ENCODE results near the gene MEF2B. TPM values are rescaled to one million over a fixed set of nuclear protein-coding genes. Genes with fewer than 3 reads are reported as not detected.

The MEF2B gene
- total and polyA plus RNA-seq, 12 donors: 0.42 to 6.0 (median 1.4) TPM; not detected in 4

DNA sequence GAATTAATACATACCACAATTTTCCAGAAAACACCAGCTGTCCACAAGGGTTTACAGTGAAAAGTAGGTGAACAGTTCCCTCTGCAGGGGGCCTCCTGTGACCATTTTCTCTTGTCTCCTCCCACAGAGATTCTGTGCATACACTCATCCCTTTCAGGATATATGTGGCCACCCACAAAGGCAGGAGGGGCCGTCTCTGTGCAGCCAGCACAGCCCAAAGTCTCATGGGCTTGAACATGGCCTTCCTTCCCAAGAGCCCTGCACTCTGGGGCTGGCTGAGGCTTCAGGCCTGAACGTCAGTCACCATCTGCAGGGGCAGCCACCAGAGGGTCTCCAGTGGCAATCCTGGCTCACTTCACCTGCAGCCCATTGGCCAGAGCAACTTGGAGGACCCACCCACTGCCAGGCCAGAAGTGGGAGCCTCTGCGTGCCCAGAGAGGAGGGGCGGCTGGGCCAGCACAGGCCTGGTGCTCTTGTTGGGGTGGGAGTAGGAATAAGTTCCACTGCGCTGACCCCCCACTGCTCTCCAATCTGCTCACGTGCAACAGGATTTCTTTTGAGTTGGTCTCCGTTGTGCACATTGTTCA is 56.9 kb downstream of the MEF2B start:
- intact Hi-C loops (cut with DNase I): loop anchor here (5.0 to 10.0 kb wide), 2 partner anchors 58 to 61 kb away; no protein-coding TSS in a partner anchor

DNA sequence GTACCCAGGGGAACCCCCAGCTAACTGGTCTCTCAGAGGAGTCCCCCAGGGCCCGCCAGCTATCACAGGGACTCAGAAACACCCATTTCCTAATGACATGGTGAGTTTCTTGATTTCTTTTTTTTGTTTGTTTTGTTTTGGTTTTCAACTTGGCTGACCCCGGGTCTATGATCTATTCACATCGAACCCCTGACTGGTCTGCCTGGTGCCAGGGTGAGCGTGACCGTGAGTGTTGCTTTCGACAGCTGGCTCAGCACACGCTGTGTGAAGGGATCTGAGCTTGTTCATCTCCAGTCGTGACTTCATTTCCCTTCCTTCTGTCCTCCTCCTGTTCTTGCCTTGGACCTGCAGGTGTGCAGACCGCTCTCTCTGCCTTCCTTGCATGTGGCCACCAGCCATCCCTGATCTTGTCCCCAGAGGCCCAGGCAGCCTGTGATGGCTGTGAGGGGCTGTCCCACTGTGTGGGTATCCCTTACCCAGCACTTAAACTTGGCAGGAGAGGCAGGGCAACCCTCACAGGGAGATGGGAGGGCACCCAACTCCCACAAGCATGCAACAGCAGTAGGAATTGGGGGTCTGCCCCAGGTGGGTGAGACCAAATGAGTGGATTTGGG is 58.0 kb downstream of the MEF2B start:
- Histone ChIP-seq H3K4me3 (no peak overlapping the region), H3K27me3 (no peaks in the 10 kb centered on the region), H3K4me1 (replicated peaks in 1 of 2) (peaks cover 0 to 10% of the 10 kb centered on the region in 2 donors), H3K27ac (no peak overlapping the region), H3K9me3 (replicated peaks in 1 of 3) (no peaks in the 10 kb centered on the region), H3K36me3 (replicated peaks in 1 of 2) (no peaks in the 10 kb centered on the region)
- WGBS, 4 donors: 88 to 93% (median 89%) methylated on average over 9 of the region's 9 CpGs
- TF ChIP-seq CTCF (IDR thresholded peaks at IDR 0.05) (no peak), POLR2A (IDR thresholded peaks at IDR 0.05) (no peak)
- intact Hi-C loops (cut with DNase I): loop anchor here (5.0 to 10.0 kb wide), 2 partner anchors 57 to 60 kb away; no protein-coding TSS in a partner anchor
- DNase-seq: no peak

More for the DNA sequence above, 56.9 kb downstream of the MEF2B start:
- no peaks in the 10 kb centered on the region for H3K27me3 ChIP-seq
- TF ChIP-seq CTCF (IDR thresholded peaks at IDR 0.05): no peak
- no peak for TF ChIP-seq POLR2A (IDR thresholded peaks at IDR 0.05)
- H3K27ac ChIP-seq: no peak overlapping the region
- peaks cover 0 to 10% of the 10 kb centered on the region in 2 donors for H3K4me1 ChIP-seq (replicated peaks in 1 of 2)
- no peaks in the 10 kb centered on the region for H3K9me3 ChIP-seq (replicated peaks in 1 of 3)
- no peak for DNase-seq
- H3K36me3 ChIP-seq (replicated peaks in 1 of 2): no peaks in the 10 kb centered on the region
- no peak overlapping the region for H3K4me3 ChIP-seq
- WGBS, 4 donors: 43 to 67% (median 55%) methylated on average over 3 to 7 of the region's 7 CpGs

DNA sequence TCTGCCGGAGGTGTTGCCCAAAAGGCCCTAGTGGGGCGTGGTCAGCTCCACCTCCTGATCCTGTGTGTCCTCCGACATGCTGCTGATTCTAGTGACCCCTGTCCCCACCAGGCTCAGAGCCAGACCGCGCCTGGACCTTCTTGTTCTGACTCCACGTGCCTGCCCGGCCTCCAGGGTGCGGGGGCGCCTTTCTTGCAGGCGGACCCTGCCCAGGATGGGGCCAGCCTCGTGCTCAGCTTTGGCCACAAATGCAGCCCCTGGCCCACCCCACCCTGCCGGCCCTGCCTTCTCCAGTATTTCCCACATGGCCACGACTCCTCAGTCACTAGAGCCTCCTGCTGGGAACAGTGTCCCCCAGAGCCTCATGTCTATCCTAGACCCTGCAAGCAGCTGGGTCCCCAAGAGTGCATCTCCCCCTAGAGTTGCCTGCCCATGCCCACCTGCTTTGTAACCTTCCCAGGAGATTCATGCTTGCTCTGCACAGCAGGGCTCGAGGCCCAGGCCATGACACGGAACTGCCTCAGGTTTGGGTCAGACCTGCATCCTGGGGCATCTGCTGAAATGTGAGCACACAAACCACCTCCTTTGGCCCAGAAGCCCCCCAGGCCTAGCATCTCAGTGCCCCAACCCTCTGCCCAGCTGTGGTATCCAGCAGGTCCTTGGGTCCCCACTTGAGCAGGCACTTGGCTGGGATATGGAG is 58.8 kb downstream of the MEF2B start:
- intact Hi-C loops (cut with DNase I): loop anchor here (5.0 to 10.0 kb wide), 2 partner anchors 56 to 59 kb away; no protein-coding TSS in a partner anchor
- no peak for DNase-seq
- no peak overlapping the region for H3K27ac ChIP-seq
- no peak overlapping the region for H3K4me3 ChIP-seq
- TF ChIP-seq CTCF (IDR thresholded peaks at IDR 0.05) (no peak), POLR2A (IDR thresholded peaks at IDR 0.05) (no peak)
- no peaks in the 10 kb centered on the region for H3K27me3 ChIP-seq
- H3K9me3 ChIP-seq (replicated peaks in 1 of 3): no peaks in the 10 kb centered on the region
- 73 to 91% (median 80%) methylated on average over 6 to 15 of the region's 15 CpGs for WGBS, 4 donors
- no peaks in the 10 kb centered on the region for H3K36me3 ChIP-seq (replicated peaks in 1 of 2)
- H3K4me1 ChIP-seq (replicated peaks in 1 of 2): peaks cover under 1 to 10% of the 10 kb centered on the region in 2 donors

DNA sequence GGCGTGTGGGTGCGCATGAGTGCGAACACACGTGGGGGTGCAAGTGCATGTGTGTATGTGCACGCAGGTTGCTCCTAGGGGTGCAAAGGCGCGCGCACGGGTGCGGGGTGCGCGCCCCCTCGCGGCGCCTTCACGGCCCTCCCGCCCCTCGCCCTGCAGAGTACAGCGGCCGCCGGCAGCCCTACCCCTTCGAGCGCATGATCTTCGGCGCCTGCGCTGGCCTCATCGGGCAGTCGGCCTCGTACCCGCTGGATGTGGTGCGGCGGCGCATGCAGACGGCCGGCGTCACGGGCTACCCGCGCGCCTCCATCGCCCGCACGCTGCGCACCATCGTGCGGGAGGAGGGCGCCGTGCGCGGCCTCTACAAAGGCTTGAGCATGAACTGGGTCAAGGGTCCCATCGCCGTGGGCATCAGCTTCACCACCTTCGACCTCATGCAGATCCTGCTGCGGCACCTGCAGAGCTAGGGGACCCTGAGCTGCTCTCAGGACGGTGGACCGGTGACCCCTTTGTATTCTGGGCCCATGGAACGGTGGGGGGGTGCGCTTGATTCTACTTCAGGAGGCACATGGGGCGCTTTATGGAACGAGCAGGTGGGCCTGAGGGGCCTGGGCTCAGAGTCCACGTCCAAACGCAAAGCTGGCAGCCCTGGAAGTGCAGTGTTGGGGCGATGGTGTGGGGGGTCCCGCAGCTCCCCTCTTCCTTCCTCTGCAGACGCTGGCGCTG is 59.5 kb downstream of the MEF2B start:
- peak in 1 of 7 donors; percentile 15 for DNase-seq
- TF ChIP-seq CTCF (IDR thresholded peaks at IDR 0.05): peak in 2 of 6 experiments; percentile 15 to 29
- no peak for TF ChIP-seq POLR2A (IDR thresholded peaks at IDR 0.05)
- Histone ChIP-seq H3K9me3 (replicated peaks in 1 of 3) (no peaks in the 10 kb centered on the region), H3K4me1 (replicated peaks in 1 of 2) (peaks cover 7 to 10% of the 10 kb centered on the region in 2 donors), H3K27ac (no peak overlapping the region), H3K27me3 (no peaks in the 10 kb centered on the region), H3K36me3 (replicated peaks in 1 of 2) (no peaks in the 10 kb centered on the region), H3K4me3 (no peak overlapping the region)
- intact Hi-C loops (cut with DNase I): loop anchor here (5.0 to 10.0 kb wide), 2 partner anchors 56 to 58 kb away; no protein-coding TSS in a partner anchor
- WGBS, 4 donors: 19 to 31% (median 26%) methylated on average over 16 to 66 of the region's 66 CpGs

All from adrenal gland (tissue), 12 donors.